HuH-7 (cell line): Measurements from ENCODE around the gene MUC4.
"Not testable (repeated sequence)": the region's sequence is repeated elsewhere in the genome, so short reads cannot be mapped to it uniquely, and the experiment has no call there.

ENCODE experiments used
- DNase-seq: peaks from one replicate; pipeline ENCODE4 v3.0.0; 2011; ENCODE audit warnings: low spot score

The MUC4 gene

GRCh38 chr3:195737782-195738181, 73.9 kb downstream of the MUC4 start:
- not testable (repeated sequence) for DNase-seq

GRCh38 chr3:195736866-195737490, 74.8 kb downstream of the MUC4 start:
- DNase-seq, result no peak

- no peak for DNase-seq
These were observed 76.6 kb downstream of the MUC4 start for GRCh38 chr3:195735036-195735695.

- DNase-seq, result no peak
These were observed 78.8 kb downstream of the MUC4 start for GRCh38 chr3:195732940-195733339.

GRCh38 chr3:195731356-195731905, 80.3 kb downstream of the MUC4 start:
- no peak for DNase-seq

GRCh38 chr3:195729476-195730251, 82.1 kb downstream of the MUC4 start:
- DNase-seq, result no peak

- DNase-seq, result not testable (repeated sequence)
These were observed 82.9 kb downstream of the MUC4 start for GRCh38 chr3:195728789-195729188.

GRCh38 chr3:195727606-195728195, 84.0 kb downstream of the MUC4 start:
- DNase-seq, result no peak

GRCh38 chr3:195725916-195726740, 85.6 kb downstream of the MUC4 start:
- DNase-seq, result not testable (repeated sequence)

GRCh38 chr3:195724363-195724762, 87.4 kb downstream of the MUC4 start:
- DNase-seq, result not testable (repeated sequence)

- DNase-seq, result not testable (repeated sequence)
These were observed 88.8 kb downstream of the MUC4 start for GRCh38 chr3:195722996-195723345.

- DNase-seq, result not testable (repeated sequence)
These were observed 89.4 kb downstream of the MUC4 start for GRCh38 chr3:195722139-195722995.

GRCh38 chr3:195720831-195721506, 90.8 kb downstream of the MUC4 start, which contains the start of gene MUC20:
MUC20 (plus strand) TSS chr3:195720978; CDS start chr3:195721008, 30 bp downstream.
- not testable (repeated sequence) for DNase-seq

- DNase-seq, result not testable (repeated sequence)
These were observed 92.0 kb downstream of the MUC4 start for GRCh38 chr3:195719514-195720254.

- no peak for DNase-seq
These were observed 93.2 kb downstream of the MUC4 start for GRCh38 chr3:195718477-195718984.

GRCh38 chr3:195717852-195718476, 93.8 kb downstream of the MUC4 start:
- DNase-seq, result no peak

- DNase-seq, result no peak
These were observed 94.3 kb downstream of the MUC4 start for GRCh38 chr3:195717416-195717815.

- DNase-seq, result no peak
These were observed 96.0 kb downstream of the MUC4 start for GRCh38 chr3:195715583-195716266.
